GM12874 (cell line): Measurements from ENCODE around the gene ASB18.
A peak's percentile ranks its signal among the peaks of the same experiment; 100 is the strongest.

Experiments
- TF ChIP-seq, protein P1 (sequence below): IDR thresholded peaks from 2 replicates; pipeline ENCODE4 v1.5.1; 2011; ENCODE audit warnings: low read depth, mild to moderate bottlenecking, control low read depth, low read length, moderate library complexity; ENCODE audit not compliant: insufficient read depth

The ASB18 gene

DNA sequence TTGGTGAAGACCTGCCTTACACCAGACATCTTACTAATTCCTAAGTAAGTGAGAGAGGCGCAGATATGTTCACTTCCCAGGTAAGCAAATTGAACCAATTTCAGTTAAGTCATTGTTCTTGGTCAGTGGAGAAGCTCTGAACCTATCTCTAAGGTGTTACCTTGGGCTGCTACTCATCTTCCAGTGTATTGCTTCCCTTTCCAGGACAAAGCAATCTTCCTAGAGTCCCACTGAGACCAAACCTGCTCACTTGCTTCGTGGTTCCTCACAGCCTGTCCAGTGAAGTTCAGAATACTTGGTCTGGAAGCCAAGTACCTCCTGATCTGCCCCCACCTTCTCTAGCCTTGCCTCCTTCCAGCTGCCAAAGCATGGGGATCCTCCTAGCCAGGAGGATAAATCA lies 73.5 kb downstream of the ASB18 start:
- TF ChIP-seq, protein P1, sequence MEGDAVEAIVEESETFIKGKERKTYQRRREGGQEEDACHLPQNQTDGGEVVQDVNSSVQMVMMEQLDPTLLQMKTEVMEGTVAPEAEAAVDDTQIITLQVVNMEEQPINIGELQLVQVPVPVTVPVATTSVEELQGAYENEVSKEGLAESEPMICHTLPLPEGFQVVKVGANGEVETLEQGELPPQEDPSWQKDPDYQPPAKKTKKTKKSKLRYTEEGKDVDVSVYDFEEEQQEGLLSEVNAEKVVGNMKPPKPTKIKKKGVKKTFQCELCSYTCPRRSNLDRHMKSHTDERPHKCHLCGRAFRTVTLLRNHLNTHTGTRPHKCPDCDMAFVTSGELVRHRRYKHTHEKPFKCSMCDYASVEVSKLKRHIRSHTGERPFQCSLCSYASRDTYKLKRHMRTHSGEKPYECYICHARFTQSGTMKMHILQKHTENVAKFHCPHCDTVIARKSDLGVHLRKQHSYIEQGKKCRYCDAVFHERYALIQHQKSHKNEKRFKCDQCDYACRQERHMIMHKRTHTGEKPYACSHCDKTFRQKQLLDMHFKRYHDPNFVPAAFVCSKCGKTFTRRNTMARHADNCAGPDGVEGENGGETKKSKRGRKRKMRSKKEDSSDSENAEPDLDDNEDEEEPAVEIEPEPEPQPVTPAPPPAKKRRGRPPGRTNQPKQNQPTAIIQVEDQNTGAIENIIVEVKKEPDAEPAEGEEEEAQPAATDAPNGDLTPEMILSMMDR = no peak

DNA sequence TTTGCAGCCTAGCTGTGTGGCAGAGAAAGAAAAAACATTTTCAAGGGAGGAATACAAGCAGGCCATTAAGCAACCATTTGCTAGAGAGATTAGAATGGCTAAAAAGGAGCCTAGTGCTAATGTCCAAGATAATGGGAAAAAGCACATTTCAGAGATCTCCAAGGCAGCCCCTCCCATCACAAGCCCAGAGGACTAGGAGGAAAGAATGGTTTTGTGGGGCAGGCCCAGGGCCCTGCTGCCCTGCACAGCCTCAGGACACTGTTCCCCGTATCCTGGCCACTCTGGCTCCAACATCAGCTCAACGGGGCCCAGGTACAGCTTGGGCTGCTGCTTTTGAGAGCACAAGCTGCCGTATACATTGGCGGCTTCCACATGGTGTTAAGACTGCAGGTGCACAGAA lies 79.5 kb downstream of the ASB18 start:
- TF ChIP-seq, protein P1 = no peak

DNA sequence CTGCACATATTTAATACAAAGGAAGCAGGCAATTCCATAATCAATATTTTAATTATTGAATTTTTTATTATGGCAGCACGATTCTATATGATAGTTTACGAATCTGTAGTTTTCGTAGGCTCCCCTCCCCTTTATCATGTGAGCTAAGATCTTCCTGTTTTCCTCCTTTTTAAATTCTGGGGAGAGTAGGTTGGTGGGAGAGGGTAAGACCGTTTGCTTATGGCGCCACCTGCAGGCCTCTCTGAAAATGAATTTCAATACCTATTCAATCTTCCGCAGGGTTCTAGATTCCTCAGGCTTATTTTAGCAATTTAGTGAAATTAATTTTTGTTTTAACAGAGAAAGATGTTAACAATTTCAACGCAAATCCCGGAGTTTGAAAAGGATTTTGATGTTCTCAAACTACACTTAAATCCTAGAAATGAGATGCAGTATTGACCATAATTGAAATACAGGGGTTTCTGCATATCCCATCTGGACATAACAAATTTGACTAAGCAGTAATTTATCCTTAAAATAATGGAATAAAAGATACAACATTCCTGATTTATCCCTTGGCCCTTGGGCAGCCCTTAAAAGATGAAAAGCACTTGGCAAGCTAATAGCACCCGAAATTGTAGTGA lies 83.3 kb downstream of the ASB18 start:
- TF ChIP-seq, protein P1 = peak; percentile 66

DNA sequence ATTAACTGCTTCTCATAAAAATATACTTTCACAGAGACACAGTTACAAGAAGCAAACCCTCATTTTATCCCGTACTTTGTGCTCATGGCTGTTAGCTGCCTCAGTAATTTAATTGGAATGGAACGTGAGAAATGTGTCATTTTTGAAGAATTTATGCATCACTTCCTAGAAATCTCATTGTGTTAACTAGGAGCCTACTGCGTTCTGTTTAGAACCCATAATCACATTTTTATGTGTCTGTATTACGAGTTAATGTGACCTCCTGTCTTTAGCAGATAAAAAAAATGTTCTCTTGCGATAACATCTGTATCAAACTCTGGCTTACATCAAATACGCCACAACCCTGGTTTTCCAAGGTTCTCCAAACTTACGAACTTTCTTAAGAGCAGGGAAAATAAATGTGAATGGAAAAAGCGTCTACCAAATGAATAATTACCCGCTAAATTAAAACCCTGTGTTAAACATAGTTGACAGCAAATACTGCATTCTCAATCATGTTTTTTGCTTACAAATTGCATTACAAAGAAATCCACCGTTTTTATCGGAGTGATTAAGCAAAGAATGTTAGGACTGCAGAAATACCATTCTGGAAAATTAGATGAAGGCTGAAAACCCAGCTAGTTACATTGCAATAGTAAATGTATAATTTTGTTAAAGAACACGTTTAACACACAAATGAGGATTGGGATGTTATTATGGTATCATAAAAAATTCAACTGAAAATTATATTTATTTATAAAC lies 84.0 kb downstream of the ASB18 start:
- TF ChIP-seq, protein P1 = no peak

DNA sequence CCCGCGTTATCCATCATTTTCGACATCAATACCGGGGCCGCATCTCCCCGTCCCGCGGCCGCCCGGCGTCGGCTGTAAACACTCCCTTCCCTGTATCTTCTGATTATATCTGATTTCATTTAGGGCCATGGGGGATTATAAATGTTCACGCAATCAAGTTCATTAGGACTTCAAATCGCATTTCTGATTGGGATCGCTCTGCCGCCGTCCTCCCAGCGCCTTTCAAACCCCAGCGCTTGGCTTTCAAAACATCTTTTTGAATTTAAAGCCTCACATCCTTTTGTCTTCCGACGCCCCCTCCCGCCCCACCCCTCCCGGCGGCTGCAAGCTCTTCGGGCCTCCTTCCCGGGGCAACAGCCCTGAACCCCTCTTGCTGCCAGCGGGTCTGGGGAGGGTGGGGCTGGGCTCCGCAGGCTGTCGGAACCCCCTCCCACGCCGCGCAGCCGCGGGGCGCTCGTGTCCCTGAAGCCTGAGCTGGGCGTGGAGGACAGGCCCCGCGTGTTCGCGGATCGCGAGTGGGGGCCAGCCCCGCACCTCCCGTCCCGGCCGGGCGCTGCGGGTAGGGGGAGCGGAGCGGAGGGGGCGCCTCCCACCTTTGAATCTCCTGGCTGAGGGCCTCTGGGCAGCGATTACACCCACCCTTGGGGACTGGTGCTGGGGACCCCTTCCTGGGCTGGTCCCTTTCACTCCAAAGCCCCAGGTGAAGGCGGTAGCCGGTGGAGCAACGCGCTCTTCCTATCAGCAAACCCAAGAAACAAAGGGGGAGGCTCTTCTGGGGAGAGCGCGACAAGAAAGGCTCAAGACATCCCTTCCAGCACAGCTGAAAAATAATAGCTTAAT lies 84.8 kb downstream of the ASB18 start:
- TF ChIP-seq, protein P1 = no peak

DNA sequence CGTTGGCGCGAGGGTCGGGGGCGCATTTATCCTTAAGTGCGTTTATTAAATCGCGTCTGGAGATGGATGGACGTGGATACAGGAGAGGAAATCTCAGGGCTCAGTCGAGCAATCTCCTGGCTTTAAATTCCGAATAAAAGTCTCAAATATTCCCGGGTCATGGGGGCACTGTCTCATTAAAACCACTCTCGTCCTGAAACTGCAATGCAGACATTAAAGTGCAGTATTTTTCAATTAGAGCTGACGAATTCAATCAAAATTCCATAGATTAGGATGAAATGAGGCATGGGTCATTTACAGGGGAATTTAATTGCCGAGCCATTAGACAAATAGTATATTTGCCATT lies 85.3 kb downstream of the ASB18 start:
- TF ChIP-seq, protein P1 = no peak

DNA sequence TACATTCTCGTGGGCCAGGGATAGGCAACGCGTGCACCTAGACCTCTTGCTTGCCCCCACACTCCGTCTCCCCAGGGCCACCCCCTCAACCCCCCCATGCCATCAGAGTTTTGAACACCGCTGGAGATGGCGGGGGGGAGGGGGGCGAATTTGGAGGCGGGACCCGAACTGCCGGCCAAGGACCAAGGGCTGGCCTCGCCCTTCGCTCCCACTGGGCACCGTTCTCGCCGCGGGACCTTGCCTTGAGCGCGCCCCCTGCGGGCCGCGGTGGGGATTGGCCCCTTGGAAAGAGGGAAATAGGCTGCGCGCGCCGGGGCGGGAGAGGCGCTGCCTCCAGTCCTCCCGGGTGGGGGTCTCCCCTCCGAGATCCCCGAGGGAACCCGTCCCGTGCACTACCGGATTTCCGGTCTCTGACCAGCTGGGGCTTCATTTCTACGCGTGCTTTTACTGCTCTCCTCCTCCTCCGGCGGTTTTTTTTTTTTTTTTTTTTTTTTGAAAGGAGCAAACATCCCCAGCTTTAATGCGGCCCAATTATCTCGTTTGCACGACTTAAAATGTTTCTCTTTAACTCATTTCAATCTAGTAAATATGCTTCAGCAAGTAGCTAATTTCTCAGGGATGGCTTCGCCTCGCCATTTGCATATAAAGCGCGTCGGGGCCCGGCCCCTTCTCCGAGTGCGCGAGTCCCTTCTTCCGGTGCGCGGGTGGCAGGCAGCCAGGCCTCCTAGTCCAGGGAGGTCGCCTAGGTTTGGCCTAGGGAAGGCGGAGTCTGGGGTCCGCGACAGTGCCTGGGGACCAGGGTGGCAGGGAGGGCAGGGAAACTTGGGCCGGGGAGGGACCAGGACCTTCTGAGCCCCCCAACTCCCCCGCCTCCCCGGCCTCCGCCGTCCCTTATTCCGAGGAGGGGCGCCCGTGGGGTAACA lies 86.0 kb downstream of the ASB18 start:
- TF ChIP-seq, protein P1 = peak; percentile 89
